Lower leg skin (tissue), 4 donors: Measurements from ENCODE around the gene DIP2B. TPM values are rescaled to one million over a fixed set of nuclear protein-coding genes. Genes with fewer than 3 reads are reported as not detected.
"Not testable (repeated sequence)": the region's sequence is repeated elsewhere in the genome, so short reads cannot be mapped to it uniquely, and the experiment has no call there.

Experiments used
- DNase-seq, 2 donors: peaks; one replicate each; pipeline ENCODE4 v3.0.0-alpha.2; 2019; ENCODE audit warnings: low spot score in 2 of 2
- H3K4me3 ChIP-seq: fragments of 200-600 bp; sonication (generic); 2 replicates; pipeline ENCODE4 v1.5.1; 2017; ENCODE audit warnings: mild to moderate bottlenecking, low read depth; ENCODE audit not compliant: poor library complexity, severe bottlenecking
- POLR2A ChIP-seq, 2 donors: fragments of 450-650 bp; IDR thresholded peaks; one replicate each; pipeline ENCODE4 v1.6.1; 2016 to 2017; ENCODE audit warnings: antibody characterized with exemption in 2 of 2, mild to moderate bottlenecking in 1 of 2, moderate library complexity in 1 of 2
- WGBS, 2 donors: methylation state at CpG; one replicate each; pipeline ENCODE4 v1.1.5; 2018; 5-methylcytosine and 5-hydroxymethylcytosine counted together
- intact Hi-C: fragments of 100-400 bp; cut with DNase I; formaldehyde crosslinking; loops from one replicate; pipeline ENCODE4 v1.15.0; 2023; ENCODE audit warnings: low total_unique reads
- total RNA-seq, 4 donors: library from RNA; depleted of rRNA; stranded (reverse); fragments of >200 nt; gene quantifications; one replicate each; pipeline ENCODE4 v1.1.0, GENCODE V29; 2016
- TF ChIP-seq, protein P1 (sequence below), 3 donors: fragments of 450-650 bp; IDR thresholded peaks; one replicate each; pipeline ENCODE4 v1.5.1; 2016; ENCODE audit warnings: antibody characterized with exemption in 3 of 3, mild to moderate bottlenecking in 3 of 3, moderate library complexity in 2 of 3

Gene DIP2B
- total RNA-seq, 4 donors from 2014 or later = 56.9 to 104 (median 68.6) TPM

DNA sequence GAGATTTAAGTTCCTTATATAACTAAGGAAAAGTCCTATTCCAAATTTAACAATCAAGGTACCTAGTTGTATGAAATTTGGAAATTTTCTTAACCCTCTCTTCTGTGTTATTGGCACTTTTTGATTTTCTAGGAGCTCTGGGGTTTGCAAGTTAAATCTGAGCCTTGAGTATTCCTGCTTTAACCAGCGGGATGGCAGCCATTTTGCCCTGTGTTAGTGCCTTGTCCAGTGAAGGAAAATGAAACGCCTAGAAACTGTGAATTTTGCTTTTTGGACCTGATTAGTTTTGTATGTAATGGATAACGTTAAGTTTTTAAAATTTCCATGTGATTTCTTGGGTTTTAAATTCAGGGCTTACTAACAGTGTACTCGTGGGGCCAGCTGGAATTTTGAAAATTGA, 45.1 kb downstream of the DIP2B start:
- WGBS, 2 donors = 79 to 82% methylated on average over 4 of the region's 4 CpGs

DNA sequence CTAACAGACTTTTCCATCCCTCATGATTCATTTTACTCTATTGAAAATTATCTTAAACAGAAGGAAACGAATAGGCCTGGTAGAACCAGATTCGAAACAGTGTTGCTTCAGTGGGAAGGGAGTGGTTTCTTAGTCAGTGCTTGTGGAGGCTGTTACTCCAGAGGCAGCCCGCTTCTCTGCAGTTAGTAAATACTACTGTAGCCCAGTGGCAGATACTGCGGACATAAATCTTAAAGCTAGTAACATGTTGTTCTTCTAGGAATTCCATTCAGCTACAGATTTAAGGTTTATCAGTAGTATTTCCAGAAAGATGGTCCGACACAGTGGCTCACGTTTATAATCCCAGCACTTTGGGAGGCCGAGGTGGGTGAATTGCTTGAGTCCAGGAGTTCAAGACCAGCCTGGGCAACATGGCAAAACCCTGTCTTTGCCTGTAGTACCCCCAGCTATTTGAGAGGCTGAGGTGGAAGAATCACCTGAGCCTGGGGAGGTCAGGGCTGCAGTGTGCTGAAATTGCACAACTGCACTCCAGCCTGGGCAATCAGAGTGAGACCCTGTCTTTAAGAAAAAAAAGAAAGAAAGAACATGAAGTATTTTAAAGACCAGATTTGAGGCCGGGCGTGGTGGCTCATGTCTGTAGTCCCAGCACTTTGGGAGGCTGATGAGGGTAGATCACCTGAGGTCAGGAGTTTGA, 45.9 kb downstream of the DIP2B start:
- TF ChIP-seq, protein P1, sequence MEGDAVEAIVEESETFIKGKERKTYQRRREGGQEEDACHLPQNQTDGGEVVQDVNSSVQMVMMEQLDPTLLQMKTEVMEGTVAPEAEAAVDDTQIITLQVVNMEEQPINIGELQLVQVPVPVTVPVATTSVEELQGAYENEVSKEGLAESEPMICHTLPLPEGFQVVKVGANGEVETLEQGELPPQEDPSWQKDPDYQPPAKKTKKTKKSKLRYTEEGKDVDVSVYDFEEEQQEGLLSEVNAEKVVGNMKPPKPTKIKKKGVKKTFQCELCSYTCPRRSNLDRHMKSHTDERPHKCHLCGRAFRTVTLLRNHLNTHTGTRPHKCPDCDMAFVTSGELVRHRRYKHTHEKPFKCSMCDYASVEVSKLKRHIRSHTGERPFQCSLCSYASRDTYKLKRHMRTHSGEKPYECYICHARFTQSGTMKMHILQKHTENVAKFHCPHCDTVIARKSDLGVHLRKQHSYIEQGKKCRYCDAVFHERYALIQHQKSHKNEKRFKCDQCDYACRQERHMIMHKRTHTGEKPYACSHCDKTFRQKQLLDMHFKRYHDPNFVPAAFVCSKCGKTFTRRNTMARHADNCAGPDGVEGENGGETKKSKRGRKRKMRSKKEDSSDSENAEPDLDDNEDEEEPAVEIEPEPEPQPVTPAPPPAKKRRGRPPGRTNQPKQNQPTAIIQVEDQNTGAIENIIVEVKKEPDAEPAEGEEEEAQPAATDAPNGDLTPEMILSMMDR (IDR thresholded peaks at IDR 0.05) = no peak
- no peak for TF ChIP-seq POLR2A (IDR thresholded peaks at IDR 0.05)
- 55 to 62% methylated on average over 9 of the region's 9 CpGs for WGBS, 2 donors
- intact Hi-C loops = no loop called here
- no peak overlapping the region for H3K4me3 ChIP-seq
- no peak for DNase-seq

More for the DNA sequence above, 45.1 kb downstream of the DIP2B start:
- DNase-seq = no peak
- no peak overlapping the region for H3K4me3 ChIP-seq
- no peak for TF ChIP-seq POLR2A (IDR thresholded peaks at IDR 0.05)
- TF ChIP-seq, protein P1 (IDR thresholded peaks at IDR 0.05) = no peak
- intact Hi-C loops = no loop called here

DNA sequence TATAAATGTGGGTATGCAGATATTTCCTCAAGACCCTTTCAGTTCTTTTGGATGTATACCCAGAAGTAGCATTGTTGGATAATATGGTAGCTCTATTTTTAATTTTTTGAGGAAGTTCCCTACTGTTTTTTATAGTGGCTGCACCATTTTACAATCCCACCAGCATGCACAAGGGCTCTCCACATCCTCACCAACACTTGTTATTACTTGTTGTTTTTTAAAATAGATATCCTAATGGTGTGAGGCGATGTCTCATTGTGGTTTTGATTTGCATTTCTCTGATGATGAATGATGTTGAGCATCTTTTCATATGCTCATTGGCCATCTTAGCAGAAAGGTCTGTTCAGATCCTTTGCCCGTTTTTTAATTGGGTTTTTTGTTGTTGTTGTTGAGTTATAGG, 47.1 kb downstream of the DIP2B start:
- H3K4me3 ChIP-seq = no peak overlapping the region
- WGBS, 2 donors = 83 to 84% methylated on average over 2 of the region's 2 CpGs
- intact Hi-C loops = no loop called here
- TF ChIP-seq POLR2A (IDR thresholded peaks at IDR 0.05) = no peak
- DNase-seq = no peak

DNA sequence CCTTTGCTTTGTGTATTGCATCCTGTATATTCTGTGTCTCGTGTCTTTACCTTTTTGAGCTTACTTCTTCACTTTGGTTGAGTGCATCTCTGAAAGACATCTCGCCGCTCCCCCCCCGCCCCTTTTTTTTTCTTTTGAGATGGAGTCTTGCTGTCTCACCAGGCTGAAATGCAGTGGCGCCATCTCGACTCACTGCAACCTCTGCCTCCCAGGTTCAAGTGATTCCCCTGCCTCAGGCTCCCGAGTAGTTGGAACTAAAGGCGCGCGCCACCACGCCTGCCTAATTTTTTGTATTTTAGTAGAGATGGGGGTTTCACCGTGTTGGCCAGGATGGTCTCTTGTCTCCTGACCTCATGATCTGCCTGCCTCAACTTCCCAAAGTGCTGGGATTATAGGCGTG, 49.9 kb downstream of the DIP2B start:
- 95% methylated on average over 13 of the region's 13 CpGs for WGBS, 2 donors
- TF ChIP-seq, protein P1 (IDR thresholded peaks at IDR 0.05) = no peak
- TF ChIP-seq POLR2A (IDR thresholded peaks at IDR 0.05) = no peak
- H3K4me3 ChIP-seq = no peak overlapping the region
- no peak for DNase-seq
- intact Hi-C loops = no loop called here

DNA sequence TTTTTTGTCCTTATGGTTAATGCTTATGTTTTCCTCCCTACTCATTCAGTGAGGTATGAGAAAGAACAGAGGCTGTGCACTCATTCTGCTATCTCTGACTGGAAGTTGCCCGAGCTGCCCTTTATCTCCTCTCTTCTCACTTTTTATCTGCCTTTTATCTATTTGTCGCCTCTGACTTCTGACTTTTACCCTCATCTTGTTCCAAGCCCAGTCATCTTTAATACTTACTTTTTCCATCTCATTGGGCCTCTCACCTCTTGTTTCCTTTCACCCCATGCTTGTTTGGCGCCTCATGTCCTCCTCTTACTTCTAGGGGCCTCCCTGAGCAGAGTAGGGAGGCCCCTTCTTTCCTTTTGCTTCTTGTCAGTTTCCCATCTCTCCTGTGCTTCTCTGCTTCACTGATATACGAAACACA, 50.7 kb downstream of the DIP2B start:
- intact Hi-C loops = no loop called here
- DNase-seq = no peak
- 83 to 87% methylated on average over 4 of the region's 4 CpGs for WGBS, 2 donors
- no peak overlapping the region for H3K4me3 ChIP-seq
- TF ChIP-seq, protein P1 (IDR thresholded peaks at IDR 0.05) = no peak
- TF ChIP-seq POLR2A (IDR thresholded peaks at IDR 0.05) = no peak

DNA sequence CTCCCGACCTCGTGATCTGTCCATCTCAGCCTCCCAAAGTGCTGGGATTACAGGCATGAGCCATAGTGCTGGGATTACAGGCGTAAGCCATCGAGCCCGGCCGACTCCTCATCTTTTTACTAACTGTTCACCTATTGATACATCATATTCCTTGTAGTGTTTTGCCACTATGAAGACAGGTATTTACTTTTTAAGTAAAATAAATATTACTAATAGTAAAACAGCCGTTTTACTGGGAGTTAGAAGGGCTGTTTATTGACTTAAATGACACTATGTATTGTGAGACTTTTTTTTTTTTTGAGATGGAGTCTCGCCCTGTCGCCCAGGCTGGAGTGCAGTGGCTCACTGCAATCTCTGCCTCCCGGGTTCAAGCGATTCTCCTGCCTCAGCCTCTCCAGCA, 51.5 kb downstream of the DIP2B start:
- WGBS, 2 donors = 95% methylated on average over 11 of the region's 11 CpGs
- intact Hi-C loops = no loop called here
- no peak overlapping the region for H3K4me3 ChIP-seq
- TF ChIP-seq, protein P1 (IDR thresholded peaks at IDR 0.05) = no peak
- no peak for TF ChIP-seq POLR2A (IDR thresholded peaks at IDR 0.05)
- DNase-seq = no peak

DNA sequence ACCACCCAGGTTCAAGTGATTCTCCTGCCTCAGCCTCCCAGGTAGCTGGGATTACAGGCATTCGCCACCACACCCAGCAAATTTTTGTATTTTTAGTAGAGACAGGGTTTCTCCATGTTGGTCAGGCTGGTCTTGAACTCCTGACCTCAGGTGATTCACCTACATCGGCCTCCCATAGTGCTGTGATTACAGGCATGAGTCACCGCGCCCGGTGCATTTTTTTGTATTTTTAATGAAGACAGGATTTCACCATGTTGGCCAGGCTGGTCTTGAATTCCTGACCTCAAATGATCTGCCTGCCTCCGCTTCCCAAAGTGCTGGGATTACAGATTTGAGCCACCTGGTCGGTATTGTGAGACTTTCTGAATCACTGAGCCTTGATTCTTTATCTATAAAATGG, 52.0 kb downstream of the DIP2B start:
- H3K4me3 ChIP-seq, intact Hi-C loops, DNase-seq: not testable (repeated sequence)
- WGBS, 2 donors = 78 to 81% methylated on average over 7 of the region's 7 CpGs
